Transverse colon (tissue), 4 donors: ENCODE data around the gene WIZ. TPM values are rescaled to one million over a fixed set of nuclear protein-coding genes. Genes with fewer than 3 reads are reported as not detected.
A peak's percentile ranks its signal among the peaks of the same experiment; 100 is the strongest.

ENCODE experiments used
- DNase-seq: peaks from one replicate; pipeline ENCODE4 v3.0.0-alpha.2; 2019
- H3K27ac ChIP-seq, 4 donors: fragments of 200-600 bp; sonication (generic); 2 replicates each; pipeline ENCODE4 v1.5.1; 2016 to 2018; ENCODE audit warnings: inconsistent platforms in 4 of 4
- H3K27me3 ChIP-seq: fragments of 200-600 bp; sonication (generic); 2 replicates; pipeline ENCODE4 v1.5.1; 2017; ENCODE audit warnings: inconsistent platforms
- H3K36me3 ChIP-seq, 4 donors: fragments of 200-600 bp; sonication (generic); 2 replicates each; pipeline ENCODE4 v1.5.1; 2017 to 2019; ENCODE audit warnings: inconsistent platforms in 4 of 4
- H3K4me1 ChIP-seq, 4 donors: fragments of 200-600 bp; sonication (generic); 2 replicates each; pipeline ENCODE4 v1.5.1; 2017 to 2020; ENCODE audit warnings: inconsistent platforms in 4 of 4
- H3K4me3 ChIP-seq, 4 donors: fragments of 200-600 bp; sonication (generic); 1 replicate in 1 of 4; 2 replicates in 3 of 4; pipeline versions ENCODE4 v1.5.1 to v1.6.1; 2017 to 2019; ENCODE audit warnings: inconsistent platforms in 4 of 4
- H3K9me3 ChIP-seq, 2 donors: fragments of 200-600 bp; sonication (generic); 2 replicates each; pipeline ENCODE4 v1.5.1; 2017 to 2019; ENCODE audit warnings: inconsistent platforms in 2 of 2
- CTCF ChIP-seq, 5 experiments: fragments of 200-600 bp in 3 of 5; fragments of 450-650 bp in 2 of 5; sonication (generic) in 3 of 5; IDR thresholded peaks; 1 replicate in 2 of 5; 2 replicates in 3 of 5; pipeline ENCODE4 v1.5.1; 2016 to 2017; ENCODE audit warnings: antibody characterized with exemption in 5 of 5, inconsistent platforms in 3 of 5, mild to moderate bottlenecking in 2 of 5, moderate library complexity in 1 of 5
- EP300 ChIP-seq: sonication (generic); formaldehyde crosslinking; IDR thresholded peaks from one replicate; pipeline ENCODE4 v1.6.1; 2017; ENCODE audit warnings: antibody characterized with exemption, low read depth
- POLR2A ChIP-seq: fragments of 450-650 bp; IDR thresholded peaks from one replicate; pipeline ENCODE4 v1.6.1; 2016; ENCODE audit warnings: antibody characterized with exemption, mild to moderate bottlenecking, moderate library complexity
- POLR2AphosphoS5 ChIP-seq, 3 donors: sonication (generic); formaldehyde crosslinking; IDR thresholded peaks; one replicate each; pipeline ENCODE4 v1.6.1; 2016; ENCODE audit warnings: antibody characterized with exemption in 3 of 3
- WGBS, 2 donors: methylation state at CpG; one replicate each; pipeline ENCODE4 v1.1.5; 2018; ENCODE audit warnings: low coverage in 1 of 2; 5-methylcytosine and 5-hydroxymethylcytosine counted together
- in situ Hi-C, 4 donors: fragments of 200-750 bp; cut with MboI; loops; one replicate each; pipeline versions ENCODE4 v1.15.0 to v1.15.1; 2017; ENCODE audit warnings: low sequenced_read_pairs in 3 of 4, low pct_ligation_motif_present in 1 of 4, low pct_unique_long_range_greater_than_20kb in 1 of 4
- intact Hi-C: fragments of 100-400 bp; cut with DNase I; formaldehyde crosslinking; loops from one replicate; pipeline ENCODE4 v1.15.1; 2023; ENCODE audit warnings: low total_unique reads
- total RNA-seq, 4 donors: library from RNA; depleted of rRNA; stranded (reverse); fragments of >200 nt; gene quantifications; one replicate each; pipeline ENCODE4 v1.1.0, GENCODE V29; 2016

The WIZ gene
- total RNA-seq, 4 donors from 2014 or later = 31.0 to 63.6 (median 42.0) TPM

GRCh38 chr19:15379999-15380647 is 69.6 kb downstream of the WIZ start:
- peak; percentile 80 for DNase-seq

GRCh38 chr19:15379083-15379998 is 70.4 kb downstream of the WIZ start, which contains the start of gene AKAP8:
TSS of gene AKAP8 (minus strand) at chr19:15379787. CDS start at chr19:15379731, 56 bp downstream.
- Histone ChIP-seq H3K9me3 (no peaks in the 10 kb centered on the region), H3K27ac (peak within 1 kb of the TSS; percentile 94 to 98 (median 98)), H3K4me1 (peaks cover 21 to 44% (median 31%) of the 10 kb centered on the region in 4 donors), H3K36me3 (no peaks in the 10 kb centered on the region), H3K27me3 (no peaks in the 10 kb centered on the region), H3K4me3 (peak within 1 kb of the TSS; percentile 76 to 95 (median 85))
- TF ChIP-seq EP300 (no peak), POLR2AphosphoS5 (IDR thresholded peaks at IDR 0.05) (peak; percentile 86 to 97 (median 95)), CTCF (IDR thresholded peaks at IDR 0.05) (no peak), POLR2A (peak; percentile 83)
- 0% methylated on average over 70 of the region's 111 CpGs; no CpG with 5 or more reads in 1 of the 2 donors for WGBS, 2 donors
- intact Hi-C loops = loop anchor here (5.0 kb wide), 1 partner anchor 117 kb away; no protein-coding TSS in a partner anchor
- peak; percentile 99 for DNase-seq
- in situ Hi-C loops = no loop called here

More at GRCh38 chr19:15379999-15380647, 69.6 kb downstream of the WIZ start:
- H3K27ac ChIP-seq = peak overlapping the region; percentile 94 to 98 (median 98)
- no peaks in the 10 kb centered on the region for H3K27me3 ChIP-seq
- peak overlapping the region; percentile 76 to 95 (median 85) for H3K4me3 ChIP-seq
- peaks cover 21 to 36% (median 28%) of the 10 kb centered on the region in 4 donors for H3K4me1 ChIP-seq
- in situ Hi-C loops = no loop called here
- peak; percentile 13 for TF ChIP-seq POLR2A
- peak in 2 of 3 donors; percentile 72 to 79 for TF ChIP-seq POLR2AphosphoS5 (IDR thresholded peaks at IDR 0.05)
- TF ChIP-seq EP300 = no peak
- peak in 1 of 5 experiments; percentile 1 for TF ChIP-seq CTCF (IDR thresholded peaks at IDR 0.05)
- H3K9me3 ChIP-seq = no peaks in the 10 kb centered on the region
- intact Hi-C loops = loop anchor here (5.0 kb wide), 1 partner anchor 118 kb away; no protein-coding TSS in a partner anchor
- no peaks in the 10 kb centered on the region for H3K36me3 ChIP-seq
- WGBS, 2 donors = 0% methylated on average over 3 of the region's 56 CpGs; no CpG with 5 or more reads in 1 of the 2 donors

GRCh38 chr19:15378534-15379082 is 71.1 kb downstream of the WIZ start:
- in situ Hi-C loops = no loop called here
- Histone ChIP-seq H3K4me1 (peaks cover 21 to 47% (median 32%) of the 10 kb centered on the region in 4 donors), H3K27ac (peak overlapping the region; percentile 94 to 98 (median 98)), H3K27me3 (no peaks in the 10 kb centered on the region), H3K4me3 (peak overlapping the region; percentile 76 to 95 (median 84)), H3K9me3 (no peaks in the 10 kb centered on the region), H3K36me3 (no peaks in the 10 kb centered on the region)
- TF ChIP-seq POLR2AphosphoS5 (IDR thresholded peaks at IDR 0.05) (no peak), POLR2A (no peak), EP300 (no peak), CTCF (IDR thresholded peaks at IDR 0.05) (no peak)
- intact Hi-C loops = loop anchor here (5.0 kb wide), 1 partner anchor 116 kb away; no protein-coding TSS in a partner anchor
- 0 to 1% methylated on average over 4 to 20 of the region's 22 CpGs for WGBS, 2 donors
- DNase-seq = peak; percentile 64
